Neural crest cell (in vitro differentiated cells): Measurements from ENCODE around the gene PIK3R1. TPM values are rescaled to one million over a fixed set of nuclear protein-coding genes. Genes with fewer than 3 reads are reported as not detected.

Experiments used
- DNase-seq: peaks from one replicate; pipeline ENCODE4 v3.0.0; 2021; ENCODE audit warnings: low read depth, mixed read lengths, low spot score
- H3K27ac Mint-ChIP-seq: one replicate; pipeline ENCODE4 v1.8.0; 2021; ENCODE audit warnings: mild to moderate bottlenecking, mixed read lengths; ENCODE audit not compliant: unreplicated experiment
- H3K27me3 Mint-ChIP-seq: 2 replicates; pipeline ENCODE4 v1.8.0; 2021; ENCODE audit warnings: low read depth, mild to moderate bottlenecking, mixed read lengths
- H3K36me3 Mint-ChIP-seq: 2 replicates; pipeline ENCODE4 v1.8.0; 2021; ENCODE audit warnings: low read depth, mild to moderate bottlenecking, mixed read lengths
- H3K4me1 Mint-ChIP-seq: 2 replicates; pipeline ENCODE4 v1.8.0; 2021; ENCODE audit warnings: mixed read lengths
- H3K4me3 Mint-ChIP-seq: one replicate; pipeline ENCODE4 v1.8.0; 2021; ENCODE audit warnings: mild to moderate bottlenecking, mixed read lengths
- H3K9me3 Mint-ChIP-seq: 2 replicates; pipeline ENCODE4 v1.8.0; 2021; ENCODE audit warnings: mixed read lengths
- CTCF ChIP-seq: fragments of 200-600 bp; sonication (generic); conservative IDR thresholded peaks from 2 replicates; pipeline ENCODE4 v1.5.0; 2021; ENCODE audit warnings: antibody characterized with exemption, mild to moderate bottlenecking
- total RNA-seq: library from RNA; stranded (reverse); gene quantifications from 2 replicates; pipeline ENCODE4 v1.2.1, GENCODE V29; 2021

PIK3R1 gene
- total RNA-seq, 1 donor from 2014 or later, result 59.9 TPM

- TF ChIP-seq CTCF, result no peak
- no peak for DNase-seq
Measured at GRCh38 chr5:68266457-68266856, 50.9 kb downstream of the PIK3R1 start.

GRCh38 chr5:68267066-68267465, 51.5 kb downstream of the PIK3R1 start:
- Mint-ChIP-seq H3K36me3 (no peaks in the 10 kb centered on the region), H3K9me3 (no peaks in the 10 kb centered on the region), H3K27ac (no peak overlapping the region), H3K4me1 (peaks cover 41% of the 10 kb centered on the region), H3K27me3 (no peaks in the 10 kb centered on the region), H3K4me3 (no peak overlapping the region)
- DNase-seq, result no peak
- no peak for TF ChIP-seq CTCF

More at GRCh38 chr5:68266457-68266856, 50.9 kb downstream of the PIK3R1 start:
- no peaks in the 10 kb centered on the region for H3K36me3 Mint-ChIP-seq
- H3K4me1 Mint-ChIP-seq, result peaks cover 42% of the 10 kb centered on the region
- H3K27me3 Mint-ChIP-seq, result no peaks in the 10 kb centered on the region
- no peak overlapping the region for H3K4me3 Mint-ChIP-seq
- H3K27ac Mint-ChIP-seq, result no peak overlapping the region
- H3K9me3 Mint-ChIP-seq, result no peaks in the 10 kb centered on the region

- DNase-seq, result no peak
- Mint-ChIP-seq H3K9me3 (no peaks in the 10 kb centered on the region), H3K27me3 (no peaks in the 10 kb centered on the region), H3K27ac (no peak overlapping the region), H3K4me3 (no peak overlapping the region), H3K36me3 (no peaks in the 10 kb centered on the region), H3K4me1 (peaks cover 52% of the 10 kb centered on the region)
- no peak for TF ChIP-seq CTCF
Measured at GRCh38 chr5:68268101-68268851, 52.7 kb downstream of the PIK3R1 start.

- TF ChIP-seq CTCF, result no peak
- H3K4me3 Mint-ChIP-seq, result no peak overlapping the region
- H3K27me3 Mint-ChIP-seq, result no peaks in the 10 kb centered on the region
- H3K9me3 Mint-ChIP-seq, result no peaks in the 10 kb centered on the region
- DNase-seq, result no peak
- peaks cover 55% of the 10 kb centered on the region for H3K4me1 Mint-ChIP-seq
- H3K27ac Mint-ChIP-seq, result no peak overlapping the region
- H3K36me3 Mint-ChIP-seq, result no peaks in the 10 kb centered on the region
Measured at GRCh38 chr5:68268852-68269130, 53.2 kb downstream of the PIK3R1 start.

GRCh38 chr5:68269820-68270219, 54.3 kb downstream of the PIK3R1 start:
- TF ChIP-seq CTCF, result no peak
- H3K9me3 Mint-ChIP-seq, result no peaks in the 10 kb centered on the region
- H3K4me3 Mint-ChIP-seq, result no peak overlapping the region
- H3K36me3 Mint-ChIP-seq, result no peaks in the 10 kb centered on the region
- peaks cover 61% of the 10 kb centered on the region for H3K4me1 Mint-ChIP-seq
- no peak overlapping the region for H3K27ac Mint-ChIP-seq
- no peak for DNase-seq
- no peaks in the 10 kb centered on the region for H3K27me3 Mint-ChIP-seq
